HG02973 (cell line): Measurements from ENCODE around the gene KLRK1.
"Not testable (repeated sequence)": the region's sequence is repeated elsewhere in the genome, so short reads cannot be mapped to it uniquely, and the experiment has no call there.

Source experiments
- ATAC-seq: cut with Tn5 transposase; IDR thresholded peaks from one replicate; pipeline ENCODE4 v1.9.1; 2021; ENCODE audit warnings: moderate library complexity; ENCODE audit not compliant: unreplicated experiment

The KLRK1 gene

GRCh38 chr12:10389904-10390303 lies at the start of gene KLRK1:
Gene KLRK1, minus strand, starts transcription at chr12:10390041. Its CDS starts 1,231 bp downstream, at chr12:10388810.
- no peak for ATAC-seq

- ATAC-seq: not testable (repeated sequence)
These were observed 47.8 kb upstream of the KLRK1 start for GRCh38 chr12:10437601-10438000.

GRCh38 chr12:10435816-10436215 lies 46.0 kb upstream of the KLRK1 start, which contains the start of gene KLRC2:
Gene KLRC2, minus strand, starts transcription at chr12:10436010. Its CDS starts 24 bp downstream, at chr12:10435986.
- ATAC-seq: not testable (repeated sequence)

GRCh38 chr12:10430623-10431022 lies 40.8 kb upstream of the KLRK1 start:
- ATAC-seq: not testable (repeated sequence)

GRCh38 chr12:10425938-10426337 lies 36.1 kb upstream of the KLRK1 start:
- ATAC-seq: not testable (repeated sequence)

- not testable (repeated sequence) for ATAC-seq
These were observed 34.5 kb upstream of the KLRK1 start for GRCh38 chr12:10424260-10424899.

GRCh38 chr12:10422159-10422558 lies 32.3 kb upstream of the KLRK1 start:
- ATAC-seq: not testable (repeated sequence)

- not testable (repeated sequence) for ATAC-seq
These were observed 30.5 kb upstream of the KLRK1 start, which contains the start of gene KLRC3 for GRCh38 chr12:10420334-10420733. Gene KLRC3, minus strand, starts transcription at chr12:10420595. Its CDS starts 45 bp downstream, at chr12:10420550.

GRCh38 chr12:10409392-10409791 lies 19.6 kb upstream of the KLRK1 start, which contains the start of gene KLRC4:
Gene KLRC4, minus strand, starts transcription at chr12:10409757. Its CDS starts 182 bp downstream, at chr12:10409575.
- ATAC-seq: no peak

GRCh38 chr12:10408842-10409241 lies 19.0 kb upstream of the KLRK1 start:
- no peak for ATAC-seq

- no peak for ATAC-seq
These were observed 16.9 kb upstream of the KLRK1 start for GRCh38 chr12:10406725-10407124.

- no peak for ATAC-seq
These were observed 15.5 kb upstream of the KLRK1 start for GRCh38 chr12:10405294-10405693.

- no peak for ATAC-seq
These were observed 15.0 kb upstream of the KLRK1 start for GRCh38 chr12:10404798-10405197.

- ATAC-seq: no peak
These were observed 11.0 kb upstream of the KLRK1 start for GRCh38 chr12:10400829-10401228.

GRCh38 chr12:10398168-10398567 lies 8.3 kb upstream of the KLRK1 start:
- no peak for ATAC-seq

GRCh38 chr12:10397296-10397695 lies 7.5 kb upstream of the KLRK1 start:
- no peak for ATAC-seq

GRCh38 chr12:10396176-10396575 lies 6.3 kb upstream of the KLRK1 start:
- ATAC-seq: not testable (repeated sequence)

GRCh38 chr12:10395390-10395998 lies 5.7 kb upstream of the KLRK1 start:
- ATAC-seq: peak; percentile 87

- not testable (repeated sequence) for ATAC-seq
These were observed 4.8 kb upstream of the KLRK1 start for GRCh38 chr12:10394531-10395152.

- ATAC-seq: no peak
These were observed 3.5 kb upstream of the KLRK1 start for GRCh38 chr12:10393291-10393690.

- peak; percentile 48 for ATAC-seq
These were observed 2.6 kb upstream of the KLRK1 start for GRCh38 chr12:10392394-10392930.
